Body of pancreas (tissue), 4 donors: ENCODE measurements around the gene ZNF792. TPM values are rescaled to one million over a fixed set of nuclear protein-coding genes. Genes with fewer than 3 reads are reported as not detected.
"Not testable (repeated sequence)": the region's sequence is repeated elsewhere in the genome, so short reads cannot be mapped to it uniquely, and the experiment has no call there.

ENCODE experiments used
- ATAC-seq: fragments of 150-250 bp; one replicate; pipeline ENCODE4 v1.9.1; 2016
- DNase-seq, 4 donors: peaks; one replicate each; pipeline ENCODE4 v3.0.0-alpha.2; 2019
- H3K27ac ChIP-seq, 4 donors: fragments of 200-600 bp; sonication (generic); 1 replicate in 3 of 4; 2 replicates in 1 of 4; pipeline versions ENCODE4 v1.5.1 to v1.6.1; 2016 to 2019; ENCODE audit warnings: mild to moderate bottlenecking in 1 of 4, mixed read lengths in 1 of 4, moderate library complexity in 1 of 4
- H3K27me3 ChIP-seq, 2 donors: fragments of 200-600 bp; sonication (generic); one replicate each; pipeline ENCODE4 v1.6.0; 2016; ENCODE audit warnings: mild to moderate bottlenecking in 1 of 2
- H3K36me3 ChIP-seq, 2 donors: fragments of 200-600 bp; sonication (generic); replicated peaks in 1 of 2; 2 replicates each; pipeline ENCODE4 v1.5.1; 2016; ENCODE audit warnings: low read depth in 2 of 2; ENCODE audit not compliant: insufficient read depth in 1 of 2
- H3K4me1 ChIP-seq: fragments of 200-600 bp; sonication (generic); one replicate; pipeline ENCODE4 v1.6.0; 2016
- H3K4me3 ChIP-seq, 2 donors: fragments of 200-600 bp; sonication (generic); 1 replicate in 1 of 2; 2 replicates in 1 of 2; pipeline ENCODE4 v1.5.1; 2016 to 2019
- H3K9me3 ChIP-seq, 3 donors: fragments of 200-600 bp; sonication (generic); 1 replicate in 2 of 3; 2 replicates in 1 of 3; pipeline ENCODE4 v1.5.1; 2016
- CTCF ChIP-seq, 7 experiments: fragments of 450-650 bp in 4 of 7; fragments of 200-600 bp in 3 of 7; sonication (generic) in 3 of 7; IDR thresholded peaks; one replicate each; pipeline ENCODE4 v1.5.1; 2016 to 2019; ENCODE audit warnings: antibody characterized with exemption in 7 of 7
- POLR2A ChIP-seq, 3 donors: fragments of 450-650 bp; IDR thresholded peaks; one replicate each; pipeline ENCODE4 v1.6.1; 2016; ENCODE audit warnings: antibody characterized with exemption in 3 of 3, mild to moderate bottlenecking in 2 of 3
- WGBS, 2 donors: methylation state at CpG; one replicate each; pipeline ENCODE4 v1.1.5; 2017; 5-methylcytosine and 5-hydroxymethylcytosine counted together
- intact Hi-C: fragments of 100-400 bp; cut with DNase I; formaldehyde crosslinking; loops from one replicate; pipeline ENCODE4 v1.15.1; 2023
- total RNA-seq, 2 donors: library from RNA; depleted of rRNA; stranded (reverse); fragments of >200 nt; gene quantifications; one replicate each; pipeline ENCODE4 v1.1.0, GENCODE V29; 2016

Gene ZNF792
- total RNA-seq, 2 donors from 2014 or later: 4.0 to 7.0 TPM

GRCh38 chr19:34975056-34975455, 11.0 kb upstream of the ZNF792 start:
- intact Hi-C loops: loop anchor here (2.0 kb wide), 1 partner anchor 38 kb away; no protein-coding TSS in a partner anchor

DNA sequence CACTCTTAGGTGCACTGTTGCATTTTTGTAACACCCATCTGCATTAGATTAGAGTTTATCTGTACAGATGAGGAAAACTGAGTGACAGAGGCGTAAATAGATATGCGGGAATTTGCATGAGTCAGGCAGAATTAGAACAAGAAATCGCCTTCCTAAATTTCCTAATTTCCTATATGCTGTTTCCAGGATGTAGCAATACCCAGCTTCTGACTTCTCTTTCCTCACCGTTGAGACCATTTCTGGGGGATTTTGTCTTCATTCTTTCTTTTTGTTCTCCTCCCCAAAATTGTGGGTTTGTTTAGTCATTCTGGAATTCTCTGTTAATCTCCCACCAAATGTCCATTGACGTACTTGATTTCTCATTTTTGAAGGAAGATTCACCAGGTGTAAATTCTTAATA, 10.6 kb upstream of the ZNF792 start:
- no peaks in the 10 kb centered on the region for H3K4me1 ChIP-seq
- 62 to 71% methylated on average over 5 of the region's 5 CpGs for WGBS, 2 donors

More at GRCh38 chr19:34975056-34975455, 11.0 kb upstream of the ZNF792 start:
- TF ChIP-seq CTCF (IDR thresholded peaks at IDR 0.05) (no peak), POLR2A (IDR thresholded peaks at IDR 0.05) (no peak)
- no peak overlapping the region for H3K4me3 ChIP-seq
- no peaks in the 10 kb centered on the region for H3K36me3 ChIP-seq
- 62 to 75% methylated on average over 5 of the region's 5 CpGs for WGBS, 2 donors
- no peak overlapping the region for H3K27ac ChIP-seq
- no peak for ATAC-seq
- DNase-seq: no peak
- no peaks in the 10 kb centered on the region for H3K27me3 ChIP-seq
- H3K4me1 ChIP-seq: no peaks in the 10 kb centered on the region
- H3K9me3 ChIP-seq: no peaks in the 10 kb centered on the region

GRCh38 chr19:34972163-34972705, 8.2 kb upstream of the ZNF792 start:
- TF ChIP-seq CTCF (IDR thresholded peaks at IDR 0.05) (no peak), POLR2A (IDR thresholded peaks at IDR 0.05) (no peak)
- WGBS, 2 donors: 82 to 90% methylated on average over 7 of the region's 7 CpGs
- Histone ChIP-seq H3K36me3 (no peaks in the 10 kb centered on the region), H3K4me1 (no peaks in the 10 kb centered on the region), H3K27me3 (no peaks in the 10 kb centered on the region), H3K9me3 (no peaks in the 10 kb centered on the region), H3K4me3 (no peak overlapping the region), H3K27ac (no peak overlapping the region)
- no peak for DNase-seq
- ATAC-seq: no peak
- intact Hi-C loops: no loop called here

More for the DNA sequence above, 10.6 kb upstream of the ZNF792 start:
- ATAC-seq: no peak
- Histone ChIP-seq H3K27me3 (no peaks in the 10 kb centered on the region), H3K27ac (no peak overlapping the region), H3K36me3 (no peaks in the 10 kb centered on the region), H3K4me3 (no peak overlapping the region), H3K9me3 (no peaks in the 10 kb centered on the region)
- TF ChIP-seq CTCF (IDR thresholded peaks at IDR 0.05): no peak
- TF ChIP-seq POLR2A (IDR thresholded peaks at IDR 0.05): no peak
- intact Hi-C loops: loop anchor here (2.0 kb wide), 1 partner anchor 38 kb away; no protein-coding TSS in a partner anchor
- no peak for DNase-seq

DNA sequence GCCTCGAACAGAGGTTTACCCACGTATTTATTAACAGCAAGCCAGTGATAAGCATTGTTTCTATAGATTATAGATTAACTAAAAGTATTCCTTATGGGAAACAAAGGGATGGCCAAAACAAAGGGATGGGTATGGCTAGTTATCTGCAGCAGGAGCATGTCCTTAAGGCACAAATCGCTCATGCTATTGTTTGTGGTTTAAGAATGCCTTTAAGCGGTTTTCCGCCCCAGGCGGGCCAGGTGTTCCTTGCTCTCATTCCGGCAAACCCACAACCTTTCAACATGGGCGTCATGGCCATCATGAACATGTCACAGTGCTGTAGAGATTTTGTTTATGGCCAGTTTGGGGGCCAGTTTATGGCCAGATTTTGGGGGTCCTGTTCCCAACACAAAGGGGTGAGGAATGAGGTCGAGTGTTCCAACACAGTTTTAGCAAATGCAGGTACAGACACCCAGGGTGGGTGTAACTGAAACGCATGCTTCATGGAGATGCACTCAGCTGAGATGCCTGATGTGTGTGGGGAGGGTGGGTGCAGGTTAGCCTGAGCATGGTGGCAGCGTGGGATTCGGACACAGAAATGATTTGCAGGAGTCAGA, 6.3 kb upstream of the ZNF792 start:
- not testable (repeated sequence) for DNase-seq, H3K4me1 ChIP-seq, H3K4me3 ChIP-seq, H3K36me3 ChIP-seq, H3K27ac ChIP-seq, ATAC-seq, H3K9me3 ChIP-seq, H3K27me3 ChIP-seq
- 77 to 79% methylated on average over 12 of the region's 12 CpGs for WGBS, 2 donors
- intact Hi-C loops: loop anchor here (2.0 kb wide), 1 partner anchor 49 kb away; no protein-coding TSS in a partner anchor

DNA sequence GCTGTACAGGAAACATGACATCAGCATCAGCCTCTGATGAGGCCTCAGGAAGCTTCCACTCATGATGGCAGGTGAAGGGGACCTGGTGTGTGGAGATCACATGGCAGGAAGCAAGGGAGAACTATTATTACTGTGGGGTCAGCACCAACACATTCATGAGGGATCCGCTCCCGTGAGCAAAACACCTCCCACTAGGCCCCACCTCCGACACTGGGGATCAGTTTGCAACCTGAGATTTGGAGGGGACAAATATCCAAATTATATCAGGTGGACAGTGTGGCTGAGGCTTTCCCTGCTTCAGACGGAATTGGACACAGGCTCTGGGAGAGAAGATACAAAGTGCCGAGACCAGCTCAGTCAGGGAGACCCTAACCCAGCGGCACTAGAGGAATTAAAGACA, 5.7 kb upstream of the ZNF792 start:
- TF ChIP-seq POLR2A (IDR thresholded peaks at IDR 0.05) (no peak), CTCF (IDR thresholded peaks at IDR 0.05) (no peak)
- DNase-seq: no peak

More for the DNA sequence above, 5.7 kb upstream of the ZNF792 start:
- WGBS, 2 donors: 93% methylated on average over 6 of the region's 6 CpGs
- Histone ChIP-seq H3K27ac (no peak overlapping the region), H3K4me1 (no peaks in the 10 kb centered on the region), H3K4me3 (no peak overlapping the region), H3K9me3 (no peaks in the 10 kb centered on the region), H3K27me3 (no peaks in the 10 kb centered on the region), H3K36me3 (no peaks in the 10 kb centered on the region)
- intact Hi-C loops: loop anchor here (2.0 kb wide), 1 partner anchor 49 kb away; no protein-coding TSS in a partner anchor
- ATAC-seq: no peak
